ENCODE measurements around the gene VAT1.

- no peak for TF ChIP-seq CTCF (IDR thresholded peaks at IDR 0.05; ENCODE audit: insufficient read depth, low read depth, low read length)
- TF ChIP-seq EZH2 (IDR thresholded peaks at IDR 0.05; ENCODE audit: insufficient read depth, low read length), result no peak
Observed at GRCh38 chr17:42980766-42981397, 41.3 kb downstream of the VAT1 start.

Measured in astrocyte (in vitro differentiated cells and primary cell).